Heart right ventricle (tissue), 16 donors: ENCODE data around the gene TNFSF15. TPM values are rescaled to one million over a fixed set of nuclear protein-coding genes. Genes with fewer than 3 reads are reported as not detected.

ENCODE experiments used
- ATAC-seq, 8 donors: fragments of 200-7000 bp; cut with Tn5 transposase; one replicate each; pipeline ENCODE4 v1.9.1; 2020; ENCODE audit warnings: mild to moderate bottlenecking in 8 of 8, moderate library complexity in 8 of 8, moderate number of reproducible peaks in 1 of 8
- DNase-seq, 2 donors: peaks; one replicate each; pipeline ENCODE4 v3.0.0-alpha.2; 2020
- H3K27ac ChIP-seq, 10 donors: fragments of 200-600 bp; sonication (generic) in 2 of 10; one replicate each; pipeline versions ENCODE4 v1.5.0 to v1.8.0; 2020 to 2022; ENCODE audit warnings: mild to moderate bottlenecking in 3 of 10
- H3K27me3 ChIP-seq, 7 donors: fragments of 200-600 bp; one replicate each; pipeline ENCODE4 v1.8.0; 2021 to 2022; ENCODE audit warnings: mild to moderate bottlenecking in 2 of 7
- H3K36me3 ChIP-seq, 9 donors: fragments of 200-600 bp; sonication (generic) in 1 of 9; one replicate each; pipeline versions ENCODE4 v1.5.0 to v1.8.0; 2020 to 2022; ENCODE audit warnings: mild to moderate bottlenecking in 2 of 9
- H3K4me1 ChIP-seq, 9 donors: fragments of 200-600 bp; sonication (generic) in 1 of 9; one replicate each; pipeline versions ENCODE4 v1.5.0 to v1.8.0; 2020 to 2022; ENCODE audit warnings: mild to moderate bottlenecking in 4 of 9
- H3K4me3 ChIP-seq, 10 donors: fragments of 200-600 bp; sonication (generic) in 2 of 10; one replicate each; pipeline versions ENCODE4 v1.5.0 to v1.8.0; 2020 to 2022; ENCODE audit warnings: mild to moderate bottlenecking in 7 of 10, moderate library complexity in 2 of 10
- H3K9me3 ChIP-seq, 11 donors: fragments of 200-600 bp in 10 of 11; sonication (generic) in 2 of 11; one replicate each; pipeline versions ENCODE4 v1.5.0 to v1.8.0; 2013 to 2022; ENCODE audit warnings: mild to moderate bottlenecking in 2 of 11, control low read depth in 1 of 11, moderate library complexity in 1 of 11
- WGBS, 2 donors: extraction: QIAGEN DNeasy Blood & Tissue Kit; methylation state at CpG; one replicate each; pipeline ENCODE4 v1.1.7; 2013; ENCODE audit warnings: inconsistent platforms in 1 of 2; 5-methylcytosine and 5-hydroxymethylcytosine counted together
- intact Hi-C, 10 donors: fragments of 100-400 bp; cut with DNase I; formaldehyde crosslinking; loops; one replicate each; pipeline versions ENCODE4 v1.11.1 to v1.14.2; 2022
- polyA plus RNA-seq, 2 donors: library from polyadenylated mRNA; stranded (reverse); fragments of 200-250 nt; gene quantifications; one replicate each; pipeline ENCODE4 v1.2.3, GENCODE V29; 2013
- total RNA-seq, 10 donors: library from RNA; stranded (reverse); fragmentation: NEBNext Ultra II Directional in 3 of 10; extraction: Animal tissue kit (Norgen Biotek cat#: 25700) in 3 of 10; gene quantifications; one replicate each; pipeline versions ENCODE4 v1.2.1 to v1.2.4, GENCODE V29; 2021 to 2023
- TF ChIP-seq, protein P1 (sequence below), 9 donors: fragments of 200-600 bp; sonication (generic) in 2 of 9; IDR thresholded peaks; one replicate each; pipeline versions ENCODE4 v1.5.0 to v1.8.0; 2021 to 2022; ENCODE audit warnings: antibody characterized with exemption in 9 of 9, mild to moderate bottlenecking in 5 of 9, moderate library complexity in 1 of 9
- donor health status: Arrhythmogenic right ventricular cardiomyopathy.
- donor health status: ischemic (EF 13 %, LVEDD 7.1; RV severe dilation, severe dysfunction).
- donor health status: healthy with polysubstance abuse.
- donor health status: DM: no; HTN: yes; CAD: no.
- donor health status: DM: no; HTN: no; CAD: no.
- donor health status: ischemic (EF 25% LVEDD 6.9; RV normal size, moderate dysfunction).
- donor health status: ischemic (EF 25% LVEDD 5.7; RV mildly dilated, moderate dysfunction).
- donor health status: healthy.
- donor health status: DM: yes; HTN: yes; CAD: no.
- donor health status: Ischemic cardiomyopathy.
- donor health status: ischemic (EF 35%, LVEDD 5.7; RV mildly dilated, moderate dysfunction).
- donor health status: nonischemic (EF 11% LVEDD 7.7; RV severe dilation, severe dysfunction).
- donor health status: DM: yes; HTN: yes; CAD: no.
- donor health status: PGD.
- donor health status: ischemic (EF 29% LVEDD 5.4; RV normal size, mild dysfunction).
- donor health status: nonischemic (EF 23%, LVEDD 6.1; RV moderate dilation, normal function).

TNFSF15 gene
- total and polyA plus RNA-seq, 12 donors, result 0.01 to 0.62 (median 0.05) TPM; not detected in 5

DNA sequence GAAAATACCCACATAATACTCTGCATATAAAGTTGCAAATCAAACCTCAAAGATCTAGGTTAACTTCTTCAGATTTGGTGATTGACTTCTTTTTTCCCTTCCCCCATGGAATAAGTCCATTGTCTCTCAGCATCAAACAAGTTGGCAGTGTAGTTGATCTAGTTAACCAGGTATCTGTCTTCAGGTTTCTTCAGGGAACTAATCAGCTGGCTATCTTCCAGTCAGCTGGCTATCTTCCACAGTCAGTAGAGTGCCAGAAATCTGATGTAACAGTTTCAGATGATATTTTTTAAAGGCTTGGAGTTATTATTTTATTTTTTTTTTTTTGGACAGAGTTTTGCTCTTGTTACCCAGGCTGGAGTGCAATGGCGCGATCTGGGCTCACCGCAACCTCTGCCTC is 16.8 kb downstream of the TNFSF15 start:
- intact Hi-C loops, result loop anchor here in 1 of 10 donors (10.0 kb wide), 1 partner anchor 106 kb away; no protein-coding TSS in a partner anchor
- whole genome bisulfite sequencing, 2 donors, result 96 to 100% methylated on average over 3 of the region's 3 CpGs
- H3K4me1 ChIP-seq, result no peaks in the 10 kb centered on the region
- DNase-seq (no peak), ATAC-seq (no peak)
- H3K27me3 ChIP-seq, result peaks cover 0 to 2% (median 0%) of the 10 kb centered on the region in 7 donors
- TF ChIP-seq, protein P1, sequence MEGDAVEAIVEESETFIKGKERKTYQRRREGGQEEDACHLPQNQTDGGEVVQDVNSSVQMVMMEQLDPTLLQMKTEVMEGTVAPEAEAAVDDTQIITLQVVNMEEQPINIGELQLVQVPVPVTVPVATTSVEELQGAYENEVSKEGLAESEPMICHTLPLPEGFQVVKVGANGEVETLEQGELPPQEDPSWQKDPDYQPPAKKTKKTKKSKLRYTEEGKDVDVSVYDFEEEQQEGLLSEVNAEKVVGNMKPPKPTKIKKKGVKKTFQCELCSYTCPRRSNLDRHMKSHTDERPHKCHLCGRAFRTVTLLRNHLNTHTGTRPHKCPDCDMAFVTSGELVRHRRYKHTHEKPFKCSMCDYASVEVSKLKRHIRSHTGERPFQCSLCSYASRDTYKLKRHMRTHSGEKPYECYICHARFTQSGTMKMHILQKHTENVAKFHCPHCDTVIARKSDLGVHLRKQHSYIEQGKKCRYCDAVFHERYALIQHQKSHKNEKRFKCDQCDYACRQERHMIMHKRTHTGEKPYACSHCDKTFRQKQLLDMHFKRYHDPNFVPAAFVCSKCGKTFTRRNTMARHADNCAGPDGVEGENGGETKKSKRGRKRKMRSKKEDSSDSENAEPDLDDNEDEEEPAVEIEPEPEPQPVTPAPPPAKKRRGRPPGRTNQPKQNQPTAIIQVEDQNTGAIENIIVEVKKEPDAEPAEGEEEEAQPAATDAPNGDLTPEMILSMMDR (IDR thresholded peaks at IDR 0.05), result no peak
- H3K27ac ChIP-seq, result no peak overlapping the region
- H3K36me3 ChIP-seq, result no peaks in the 10 kb centered on the region
- no peaks in the 10 kb centered on the region for H3K9me3 ChIP-seq
- no peak overlapping the region for H3K4me3 ChIP-seq

DNA sequence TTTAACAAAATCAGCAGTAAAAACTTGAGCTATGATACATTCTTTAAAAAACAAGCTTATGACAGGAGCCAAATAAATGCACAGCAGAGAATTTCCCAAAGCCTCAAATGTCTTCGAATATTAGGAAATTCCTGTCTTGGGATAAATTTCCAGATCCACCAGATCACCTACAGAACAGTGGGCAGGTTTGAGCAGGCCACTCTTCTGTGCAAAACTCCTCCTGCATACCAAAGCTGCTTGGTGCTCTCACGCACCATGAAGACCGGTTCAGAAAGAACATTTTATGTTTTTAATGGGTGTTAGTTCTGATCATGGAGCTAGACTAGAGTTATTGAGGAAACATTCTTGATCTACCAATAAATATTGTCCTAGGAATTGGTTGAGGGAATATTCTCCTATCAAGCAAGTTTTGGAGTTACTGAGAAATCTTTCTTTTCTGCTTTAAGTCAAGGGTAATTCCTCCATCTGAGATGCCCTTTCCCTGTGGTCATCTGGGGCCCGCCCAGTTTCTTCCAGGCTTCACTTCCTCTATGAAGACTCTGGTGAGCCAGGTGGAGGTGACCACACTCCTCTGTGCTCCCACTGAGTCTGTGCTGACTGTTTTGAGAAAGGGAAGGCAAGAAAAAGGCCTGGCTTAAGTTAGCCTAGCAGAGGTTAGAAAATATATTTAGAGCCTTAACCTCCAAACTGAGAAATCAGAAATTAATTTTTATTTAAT is 17.9 kb downstream of the TNFSF15 start:
- intact Hi-C loops, result loop anchor here in 1 of 10 donors (10.0 kb wide), 1 partner anchor 107 kb away; no protein-coding TSS in a partner anchor
- H3K9me3 ChIP-seq, result no peaks in the 10 kb centered on the region
- peaks cover 0 to 4% (median 0%) of the 10 kb centered on the region in 7 donors for H3K27me3 ChIP-seq
- no peak overlapping the region for H3K27ac ChIP-seq
- H3K4me3 ChIP-seq, result no peak overlapping the region
- DNase-seq (no peak), ATAC-seq (no peak)
- H3K4me1 ChIP-seq, result no peaks in the 10 kb centered on the region
- TF ChIP-seq, protein P1 (IDR thresholded peaks at IDR 0.05), result no peak
- no peaks in the 10 kb centered on the region for H3K36me3 ChIP-seq
- 91 to 94% methylated on average over 4 of the region's 4 CpGs for WGBS, 2 donors

DNA sequence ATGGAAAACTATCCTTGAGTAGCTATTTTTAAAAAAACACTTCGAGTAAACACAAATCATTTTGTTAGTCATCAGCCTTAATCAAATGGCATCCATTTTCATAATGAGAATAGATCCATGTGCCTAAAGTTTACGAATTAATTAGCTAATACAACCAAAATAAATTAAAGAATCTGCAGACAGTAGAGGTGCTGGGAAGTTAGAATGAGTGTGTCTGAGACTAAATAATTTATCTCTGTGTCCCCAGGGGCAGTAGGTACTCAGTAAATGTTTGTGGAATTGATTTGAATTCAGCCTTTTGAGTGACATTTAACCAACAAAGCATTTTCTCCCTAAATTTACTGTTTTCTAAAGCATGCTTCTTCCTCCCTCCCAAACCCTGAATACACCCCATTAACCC is 18.6 kb downstream of the TNFSF15 start:
- Histone ChIP-seq H3K27me3 (peaks cover 0 to 4% (median 0%) of the 10 kb centered on the region in 7 donors), H3K36me3 (no peaks in the 10 kb centered on the region), H3K4me1 (no peaks in the 10 kb centered on the region), H3K9me3 (no peaks in the 10 kb centered on the region), H3K4me3 (no peak overlapping the region), H3K27ac (no peak overlapping the region)
- WGBS, 2 donors, result 82 to 91% methylated on average over 2 of the region's 2 CpGs
- intact Hi-C loops, result loop anchor here in 1 of 10 donors (10.0 kb wide), 1 partner anchor 108 kb away; no protein-coding TSS in a partner anchor
- TF ChIP-seq, protein P1 (IDR thresholded peaks at IDR 0.05), result no peak
- no peak for ATAC-seq
- no peak for DNase-seq

DNA sequence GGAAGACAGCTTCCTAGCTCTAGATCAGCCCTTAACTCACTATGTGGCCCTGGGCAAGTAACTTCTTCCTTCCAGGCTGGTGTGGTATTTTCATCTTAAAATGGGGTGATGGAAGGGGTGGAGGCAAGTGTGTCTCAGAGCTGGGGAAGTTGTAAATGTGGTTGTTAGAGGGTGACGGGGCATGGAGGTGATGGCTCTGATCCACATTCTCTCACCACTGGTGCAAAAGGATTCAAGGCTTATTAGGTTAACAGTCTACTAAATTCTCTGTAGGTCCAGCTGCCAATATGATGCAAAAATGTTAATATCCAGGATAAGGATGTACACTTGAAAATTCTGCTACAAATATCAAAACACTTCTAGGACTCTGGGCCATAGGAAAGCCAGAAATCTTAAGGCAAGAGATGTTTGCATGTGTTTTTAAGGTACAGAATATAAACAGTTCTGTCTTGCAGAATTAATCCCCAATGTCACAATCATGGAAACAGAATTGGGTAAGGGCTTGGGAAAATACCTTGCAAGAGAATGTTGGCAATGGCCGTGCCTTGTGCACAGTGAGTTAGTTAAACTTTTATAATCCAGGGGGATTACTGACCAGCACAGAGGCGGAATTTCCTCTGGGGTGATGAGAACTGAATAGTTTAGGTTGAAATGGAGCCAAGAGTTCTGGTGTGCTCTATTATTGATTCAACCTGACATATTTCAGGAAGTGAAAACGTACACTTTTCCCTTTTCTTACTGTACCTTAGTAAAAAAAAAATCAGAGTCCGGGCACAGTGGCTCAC is 19.8 kb downstream of the TNFSF15 start:
- no peaks in the 10 kb centered on the region for H3K4me1 ChIP-seq
- intact Hi-C loops, result loop anchor here in 1 of 10 donors (10.0 kb wide), 1 partner anchor 109 kb away; no protein-coding TSS in a partner anchor
- no peak overlapping the region for H3K27ac ChIP-seq
- no peaks in the 10 kb centered on the region for H3K9me3 ChIP-seq
- ATAC-seq, result no peak
- H3K36me3 ChIP-seq, result no peaks in the 10 kb centered on the region
- WGBS, 2 donors, result 52 to 69% methylated on average over 5 of the region's 5 CpGs
- no peak for DNase-seq
- no peak overlapping the region for H3K4me3 ChIP-seq
- TF ChIP-seq, protein P1 (IDR thresholded peaks at IDR 0.05), result no peak
- H3K27me3 ChIP-seq, result peaks cover 0 to 4% (median 0%) of the 10 kb centered on the region in 7 donors
